ENCODE results near the gene SH3GL2.
"Not testable (repeated sequence)": the region's sequence is repeated elsewhere in the genome, so short reads cannot be mapped to it uniquely, and the experiment has no call there.

Gene SH3GL2

GRCh38 chr9:17752021-17752420 is 173.2 kb downstream of the SH3GL2 start:
- DNase-seq (ENCODE audit: low spot score), result no peak

GRCh38 chr9:17757816-17758215 is 178.9 kb downstream of the SH3GL2 start:
- DNase-seq (ENCODE audit: low spot score), result no peak

DNA sequence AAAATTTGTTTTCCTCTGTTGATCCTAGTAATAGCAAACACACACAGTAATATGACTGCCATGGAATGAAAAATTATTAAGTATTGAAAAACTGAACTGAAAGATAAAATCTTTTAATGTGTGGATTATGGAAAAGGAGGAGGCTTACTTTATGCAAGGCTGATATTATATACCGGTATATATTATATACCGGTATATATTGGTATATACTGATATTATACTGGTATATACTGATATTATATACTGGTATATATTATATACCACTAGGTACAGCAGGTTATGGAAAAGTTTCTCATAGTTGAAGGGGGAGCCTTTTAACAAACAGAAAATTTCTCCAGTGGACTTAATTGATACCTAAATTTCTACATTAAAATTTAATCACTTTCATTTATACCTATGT is 181.4 kb downstream of the SH3GL2 start:
- DNase-seq (ENCODE audit: low spot score), result no peak

GRCh38 chr9:17761984-17762676 is 183.3 kb downstream of the SH3GL2 start:
- DNase-seq (ENCODE audit: low spot score), result no peak

- DNase-seq (ENCODE audit: low spot score), result no peak
These were observed 185.4 kb downstream of the SH3GL2 start for GRCh38 chr9:17764306-17764705.

GRCh38 chr9:17765131-17765530 is 186.3 kb downstream of the SH3GL2 start:
- not testable (repeated sequence) for DNase-seq (ENCODE audit: low spot score)

DNA sequence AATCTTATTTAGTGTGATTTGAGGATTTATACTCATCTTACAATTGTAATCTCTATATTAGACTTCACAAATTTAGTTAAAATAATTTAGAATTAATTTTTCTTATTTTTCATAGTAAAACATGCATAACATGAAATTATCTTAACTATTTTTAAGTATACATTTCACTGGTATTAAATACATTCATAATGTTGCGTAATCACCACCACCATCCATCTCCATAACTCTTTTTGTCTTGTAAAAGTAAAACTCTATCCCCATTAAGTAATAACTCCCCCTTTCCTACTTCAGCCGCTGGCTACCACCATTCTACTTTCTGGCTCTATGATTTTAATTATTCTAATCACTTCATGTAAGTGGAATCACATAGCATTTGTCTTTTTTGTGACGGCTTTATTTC is 193.4 kb downstream of the SH3GL2 start:
- no peak for DNase-seq (ENCODE audit: low spot score)

GRCh38 chr9:17775656-17776055 is 196.8 kb downstream of the SH3GL2 start:
- no peak for DNase-seq (ENCODE audit: low spot score)

DNA sequence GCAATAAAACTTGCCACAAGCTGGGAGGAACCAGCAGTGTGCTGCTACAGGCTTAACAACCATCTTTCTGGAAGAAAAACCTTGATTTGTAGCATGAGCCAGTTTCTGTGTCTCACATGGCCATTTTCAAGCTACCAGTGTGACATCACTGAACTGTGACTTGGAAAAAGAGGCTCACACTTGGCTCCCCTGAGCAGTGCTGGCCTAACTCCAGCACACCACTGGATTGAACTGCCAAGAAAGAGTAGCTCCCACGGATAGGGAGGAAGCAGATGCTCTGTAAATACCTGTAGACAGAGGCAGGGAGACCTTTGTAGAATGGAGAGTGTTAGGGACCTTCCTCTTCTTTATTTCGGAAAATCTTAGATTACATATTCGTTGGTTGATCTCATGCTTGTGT is 197.9 kb downstream of the SH3GL2 start:
- no peak for DNase-seq (ENCODE audit: low spot score)

DNA sequence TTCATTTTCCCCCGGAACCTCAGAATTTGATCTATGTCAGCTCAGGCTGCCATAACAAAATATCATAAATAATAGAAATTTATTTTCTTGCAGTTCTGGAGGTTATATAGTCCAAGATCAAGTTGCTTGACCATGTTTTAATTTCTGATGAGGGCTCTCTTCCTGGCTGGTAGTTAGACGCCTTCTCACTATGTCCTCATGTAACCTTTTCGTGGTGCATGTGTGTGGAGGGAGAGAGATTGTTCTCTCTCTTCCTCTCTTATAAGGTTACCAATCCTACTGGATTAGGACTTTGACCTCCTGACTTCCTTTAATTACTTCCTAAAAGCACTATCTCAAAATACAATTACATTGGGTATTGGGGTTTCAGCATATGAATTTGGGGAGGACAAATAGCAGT is 198.6 kb downstream of the SH3GL2 start:
- no peak for DNase-seq (ENCODE audit: low spot score)

DNA sequence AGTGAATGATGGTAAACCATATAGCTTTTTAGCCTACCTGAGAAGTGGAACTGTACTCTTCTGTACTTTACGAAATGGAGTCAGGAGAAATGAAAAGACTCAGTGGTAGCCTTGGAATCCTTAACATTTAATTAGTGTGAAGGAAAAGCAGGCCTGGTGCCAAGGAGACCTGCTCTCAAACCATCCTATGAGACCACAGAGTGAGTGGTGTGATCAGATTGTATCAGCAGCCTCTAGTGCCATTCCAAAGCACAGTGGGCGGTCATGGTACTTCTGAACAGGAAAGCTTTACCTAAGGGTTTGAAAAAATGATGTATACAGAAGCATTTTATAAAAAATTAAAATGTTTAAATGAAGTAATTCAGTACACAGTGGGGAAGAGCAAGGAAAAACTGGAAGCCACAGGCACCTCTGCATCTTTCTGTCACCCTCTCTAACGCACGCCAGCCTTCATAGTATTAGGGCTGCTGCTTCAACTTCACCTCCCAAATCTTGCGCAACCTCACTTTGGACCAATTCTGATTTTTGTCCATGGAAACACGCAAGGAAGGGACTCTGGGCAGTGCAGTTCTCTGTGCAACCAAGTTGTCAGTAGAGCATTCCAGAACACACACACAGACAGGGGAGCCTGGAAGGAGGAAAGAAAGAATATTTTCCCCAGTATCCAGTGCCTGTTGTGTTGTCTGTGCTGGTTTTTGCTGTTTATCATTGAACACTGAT is 203.7 kb downstream of the SH3GL2 start:
- no peak for DNase-seq (ENCODE audit: low spot score)

DNA sequence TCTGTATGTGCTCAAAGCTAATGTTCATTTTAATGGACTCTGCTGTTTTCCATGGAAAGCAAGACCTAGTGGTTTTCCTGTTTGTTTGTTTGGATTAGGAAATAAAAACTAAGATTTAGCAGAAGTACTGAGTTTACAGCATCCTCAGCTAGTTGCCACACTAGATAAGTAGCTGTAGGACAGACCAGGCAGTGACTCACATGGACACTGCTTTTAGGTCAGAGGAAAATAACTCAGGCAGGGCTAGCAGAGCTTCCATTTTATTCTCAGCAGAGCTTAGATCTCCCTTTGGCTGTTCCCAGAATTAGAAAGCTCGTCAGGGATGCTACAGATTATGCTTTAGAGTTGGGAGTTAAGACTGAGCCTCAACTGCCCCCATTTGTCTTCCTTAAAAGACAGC is 204.4 kb downstream of the SH3GL2 start:
- no peak for DNase-seq (ENCODE audit: low spot score)

DNA sequence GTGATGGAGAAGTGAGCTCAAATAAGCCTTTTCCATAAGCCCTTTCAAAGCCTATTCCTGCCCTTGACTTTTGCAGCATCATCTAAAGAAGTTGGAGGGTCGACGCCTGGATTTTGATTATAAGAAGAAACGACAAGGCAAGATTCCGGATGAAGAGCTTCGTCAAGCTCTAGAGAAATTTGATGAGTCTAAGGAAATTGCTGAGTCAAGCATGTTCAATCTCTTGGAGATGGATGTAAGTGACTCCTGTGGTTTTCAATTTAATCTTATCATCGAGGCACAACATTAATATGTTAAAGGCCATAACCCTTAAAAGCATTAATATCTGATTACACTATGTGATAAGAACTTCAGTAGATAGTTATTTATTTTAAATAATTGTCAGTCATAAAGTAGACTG is 210.4 kb downstream of the SH3GL2 start:
- no peak for DNase-seq (ENCODE audit: low spot score)

DNA sequence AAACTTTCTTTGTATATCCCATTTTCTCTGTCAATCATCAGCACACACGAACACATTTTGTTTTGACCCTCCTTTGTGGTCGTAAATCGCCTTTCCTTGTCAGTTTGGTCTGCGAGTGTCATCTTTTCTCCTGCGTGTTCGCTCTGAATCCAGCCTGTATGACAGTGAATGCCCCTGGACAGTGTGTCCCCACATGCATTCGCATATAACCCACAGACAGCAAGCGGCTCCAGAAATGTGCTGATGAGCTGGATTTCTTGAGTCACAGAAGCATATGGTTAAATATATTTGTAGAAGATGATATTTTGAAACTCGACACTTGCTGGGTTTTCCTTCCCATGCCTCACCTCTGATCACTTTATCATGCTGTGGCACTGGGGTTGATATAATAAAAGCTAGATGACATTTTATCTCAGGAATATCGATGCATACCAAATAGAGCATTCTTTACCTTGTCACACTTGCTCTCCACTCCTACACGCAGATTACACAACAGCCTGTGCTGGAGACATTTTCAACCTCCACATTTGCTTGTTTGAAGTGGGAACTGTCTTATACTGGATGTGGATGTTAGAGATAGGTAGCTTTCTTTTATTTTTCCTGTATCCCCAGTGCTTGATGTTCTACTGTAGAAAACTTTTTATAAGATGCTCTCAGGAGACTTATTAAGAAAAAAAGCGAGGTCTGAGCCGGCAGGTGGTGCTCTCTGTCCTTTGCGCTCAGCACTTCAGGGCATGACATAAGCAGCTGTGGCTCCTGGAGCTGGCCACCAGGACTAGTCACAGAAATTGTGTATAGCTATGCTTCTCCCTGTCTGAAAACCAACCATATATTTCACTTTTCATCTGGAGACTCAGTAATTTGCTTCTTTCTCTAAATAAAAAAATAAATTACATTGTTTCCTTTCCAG is 215.1 kb downstream of the SH3GL2 start:
- no peak for DNase-seq (ENCODE audit: low spot score)

- DNase-seq (ENCODE audit: low spot score), result no peak
These were observed 216.9 kb downstream of the SH3GL2 start for GRCh38 chr9:17795744-17796143.

GRCh38 chr9:17799369-17799768 is 220.5 kb downstream of the SH3GL2 start:
- DNase-seq (ENCODE audit: low spot score), result no peak

- DNase-seq (ENCODE audit: low spot score), result no peak
These were observed 221.6 kb downstream of the SH3GL2 start for GRCh38 chr9:17800418-17800817.

- DNase-seq (ENCODE audit: low spot score), result no peak
These were observed 223.5 kb downstream of the SH3GL2 start for GRCh38 chr9:17802249-17802857.

DNA sequence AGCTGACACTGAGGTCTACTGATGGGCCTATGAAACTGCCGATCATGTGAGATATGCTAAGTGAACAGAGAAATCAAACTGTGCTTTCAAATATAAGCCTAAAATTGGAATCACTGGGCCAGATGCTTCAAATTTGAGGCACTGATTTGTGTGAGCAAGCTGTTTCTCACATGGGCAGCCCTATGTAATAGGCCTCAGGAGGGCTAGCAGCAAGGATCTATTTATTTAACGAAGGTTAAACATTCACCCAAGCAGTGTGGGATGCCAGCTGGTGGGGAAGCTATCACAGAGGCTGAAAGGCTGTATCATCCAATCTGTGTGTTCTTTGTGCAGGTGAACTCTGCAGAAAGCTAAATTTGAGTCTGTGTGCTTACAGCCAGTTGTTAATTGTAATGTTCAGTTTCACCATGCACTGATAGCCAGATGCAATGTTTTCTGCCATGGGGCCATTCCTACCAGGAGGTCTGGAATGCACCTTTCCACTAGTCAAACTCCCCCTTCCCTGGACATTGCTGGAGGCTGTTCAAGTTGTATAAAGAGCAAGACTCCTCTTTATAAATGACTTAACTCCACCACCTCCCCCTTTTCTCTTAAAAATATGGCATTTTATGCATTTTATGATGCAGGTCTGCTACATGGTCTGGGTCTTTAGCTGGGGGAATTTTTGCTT is 228.9 kb downstream of the SH3GL2 start:
- DNase-seq (ENCODE audit: low spot score), result no peak

- no peak for DNase-seq (ENCODE audit: low spot score)
These were observed 231.5 kb downstream of the SH3GL2 start for GRCh38 chr9:17810317-17810716.

- DNase-seq (ENCODE audit: low spot score), result no peak
These were observed 232.1 kb downstream of the SH3GL2 start for GRCh38 chr9:17810728-17811571.

Measured in ecto neural progenitor cell (in vitro differentiated cells).